Mucosa of stomach (tissue), 1 donor: ENCODE data around the gene CDC25A.

Experiments used
- H3K27me3 ChIP-seq: one replicate; pipeline ENCODE4 v1.7.0; 2013; ENCODE audit warnings: mild to moderate bottlenecking, low read length; ENCODE audit not compliant: control insufficient read depth, insufficient read depth
- H3K36me3 ChIP-seq: one replicate; pipeline ENCODE4 v1.7.0; 2013; ENCODE audit warnings: low read length; ENCODE audit not compliant: control insufficient read depth, insufficient read depth
- H3K4me1 ChIP-seq: one replicate; pipeline ENCODE4 v1.7.0; 2013; ENCODE audit warnings: mild to moderate bottlenecking, low read length; ENCODE audit not compliant: control insufficient read depth, insufficient read depth
- H3K4me3 ChIP-seq: one replicate; pipeline ENCODE4 v1.7.0; 2013; ENCODE audit warnings: low read length
- H3K9ac ChIP-seq: one replicate; pipeline ENCODE4 v1.7.0; 2013; ENCODE audit warnings: mild to moderate bottlenecking, low read length, moderate library complexity
- H3K9me3 ChIP-seq: one replicate; pipeline ENCODE4 v1.7.0; 2013; ENCODE audit warnings: mild to moderate bottlenecking, low read length, moderate library complexity; ENCODE audit not compliant: control insufficient read depth
- donor health status: Pancreatic carcinoma.

The CDC25A gene

GRCh38 chr3:48189321-48189720, 1.1 kb upstream of the CDC25A start:
- Histone ChIP-seq H3K9me3 (no peaks in the 10 kb centered on the region), H3K27me3 (no peaks in the 10 kb centered on the region), H3K36me3 (no peaks in the 10 kb centered on the region), H3K9ac (no peak overlapping the region), H3K4me3 (no peak overlapping the region), H3K4me1 (peaks cover 9% of the 10 kb centered on the region)

- peaks cover 9% of the 10 kb centered on the region for H3K4me1 ChIP-seq
- peak overlapping the region; percentile 60 for H3K9ac ChIP-seq
- peak overlapping the region; percentile 63 for H3K4me3 ChIP-seq
- H3K9me3 ChIP-seq, result no peaks in the 10 kb centered on the region
- no peaks in the 10 kb centered on the region for H3K27me3 ChIP-seq
- H3K36me3 ChIP-seq, result no peaks in the 10 kb centered on the region
Observed at GRCh38 chr3:48187579-48188265, 495 bp downstream of the CDC25A start.

GRCh38 chr3:48187301-48187578, 977 bp downstream of the CDC25A start:
- Histone ChIP-seq H3K27me3 (no peaks in the 10 kb centered on the region), H3K9ac (peak overlapping the region; percentile 60), H3K36me3 (no peaks in the 10 kb centered on the region), H3K9me3 (no peaks in the 10 kb centered on the region), H3K4me1 (peaks cover 9% of the 10 kb centered on the region), H3K4me3 (peak overlapping the region; percentile 63)

GRCh38 chr3:48186631-48187300, 1.5 kb downstream of the CDC25A start:
- Histone ChIP-seq H3K36me3 (no peaks in the 10 kb centered on the region), H3K9me3 (no peaks in the 10 kb centered on the region), H3K4me1 (peaks cover 9% of the 10 kb centered on the region), H3K27me3 (no peaks in the 10 kb centered on the region), H3K4me3 (peak overlapping the region; percentile 63), H3K9ac (peak overlapping the region; percentile 60)

- Histone ChIP-seq H3K36me3 (no peaks in the 10 kb centered on the region), H3K4me3 (no peak overlapping the region), H3K9me3 (no peaks in the 10 kb centered on the region), H3K9ac (no peak overlapping the region), H3K4me1 (peaks cover 9% of the 10 kb centered on the region), H3K27me3 (no peaks in the 10 kb centered on the region)
Observed at GRCh38 chr3:48185129-48185528, 3.1 kb downstream of the CDC25A start.

- Histone ChIP-seq H3K27me3 (no peaks in the 10 kb centered on the region), H3K36me3 (no peaks in the 10 kb centered on the region), H3K9ac (no peak overlapping the region), H3K9me3 (no peaks in the 10 kb centered on the region), H3K4me3 (no peak overlapping the region), H3K4me1 (peaks cover 9% of the 10 kb centered on the region)
Observed at GRCh38 chr3:48184299-48184698, 3.9 kb downstream of the CDC25A start.

- Histone ChIP-seq H3K36me3 (no peaks in the 10 kb centered on the region), H3K9me3 (no peaks in the 10 kb centered on the region), H3K4me3 (no peak overlapping the region), H3K4me1 (no peaks in the 10 kb centered on the region), H3K9ac (no peak overlapping the region), H3K27me3 (no peaks in the 10 kb centered on the region)
Observed at GRCh38 chr3:48180531-48181253, 7.5 kb downstream of the CDC25A start.

- Histone ChIP-seq H3K9ac (no peak overlapping the region), H3K27me3 (no peaks in the 10 kb centered on the region), H3K9me3 (no peaks in the 10 kb centered on the region), H3K4me1 (no peaks in the 10 kb centered on the region), H3K4me3 (no peak overlapping the region), H3K36me3 (no peaks in the 10 kb centered on the region)
Observed at GRCh38 chr3:48180021-48180420, 8.2 kb downstream of the CDC25A start.

- no peaks in the 10 kb centered on the region for H3K9me3 ChIP-seq
- no peaks in the 10 kb centered on the region for H3K36me3 ChIP-seq
- no peak overlapping the region for H3K4me3 ChIP-seq
- no peak overlapping the region for H3K9ac ChIP-seq
- H3K27me3 ChIP-seq, result no peaks in the 10 kb centered on the region
- no peaks in the 10 kb centered on the region for H3K4me1 ChIP-seq
Observed at GRCh38 chr3:48178072-48178471, 10.1 kb downstream of the CDC25A start.

GRCh38 chr3:48157950-48158376, 30.3 kb downstream of the CDC25A start:
- H3K4me1 ChIP-seq, result peaks cover 4% of the 10 kb centered on the region
- no peaks in the 10 kb centered on the region for H3K9me3 ChIP-seq
- H3K36me3 ChIP-seq, result no peaks in the 10 kb centered on the region
- H3K4me3 ChIP-seq, result no peak overlapping the region
- no peaks in the 10 kb centered on the region for H3K27me3 ChIP-seq
- no peak overlapping the region for H3K9ac ChIP-seq

- Histone ChIP-seq H3K4me3 (no peak overlapping the region), H3K9me3 (no peaks in the 10 kb centered on the region), H3K36me3 (no peaks in the 10 kb centered on the region), H3K9ac (no peak overlapping the region), H3K4me1 (peaks cover 4% of the 10 kb centered on the region), H3K27me3 (no peaks in the 10 kb centered on the region)
Observed at GRCh38 chr3:48157202-48157840, 30.9 kb downstream of the CDC25A start.

GRCh38 chr3:48156163-48156562, 32.1 kb downstream of the CDC25A start:
- Histone ChIP-seq H3K9me3 (no peaks in the 10 kb centered on the region), H3K36me3 (no peaks in the 10 kb centered on the region), H3K27me3 (no peaks in the 10 kb centered on the region), H3K9ac (no peak overlapping the region), H3K4me3 (no peak overlapping the region), H3K4me1 (peaks cover 10% of the 10 kb centered on the region)
